ENCODE measurements around the gene FAM110A.
"Not testable (repeated sequence)": the region's sequence is repeated elsewhere in the genome, so short reads cannot be mapped to it uniquely, and the experiment has no call there.

FAM110A gene

GRCh38 chr20:833450-834150, at the start of gene FAM110A:
Gene FAM110A (plus strand): TSS chr20:833715. CDS start chr20:844805, 11,090 bp downstream.
- peak; percentile 96 for DNase-seq

- DNase-seq: no peak
Observed at GRCh38 chr20:787825-788224, 45.7 kb upstream of the FAM110A start.

- no peak for DNase-seq
Observed at GRCh38 chr20:791056-791455, 42.5 kb upstream of the FAM110A start.

- no peak for DNase-seq
Observed at GRCh38 chr20:792248-792647, 41.3 kb upstream of the FAM110A start.

GRCh38 chr20:796921-797320, 36.6 kb upstream of the FAM110A start:
- no peak for DNase-seq

GRCh38 chr20:798746-799145, 34.8 kb upstream of the FAM110A start:
- not testable (repeated sequence) for DNase-seq

- DNase-seq: not testable (repeated sequence)
Observed at GRCh38 chr20:800026-800425, 33.5 kb upstream of the FAM110A start.

GRCh38 chr20:801678-802077, 31.8 kb upstream of the FAM110A start:
- DNase-seq: no peak

GRCh38 chr20:805713-806112, 27.8 kb upstream of the FAM110A start:
- no peak for DNase-seq

- DNase-seq: not testable (repeated sequence)
Observed at GRCh38 chr20:811776-812434, 21.6 kb upstream of the FAM110A start.

GRCh38 chr20:812435-812814, 21.1 kb upstream of the FAM110A start:
- not testable (repeated sequence) for DNase-seq

GRCh38 chr20:813390-813789, 20.1 kb upstream of the FAM110A start:
- DNase-seq: no peak

GRCh38 chr20:815226-815625, 18.3 kb upstream of the FAM110A start:
- DNase-seq: no peak

GRCh38 chr20:815914-816606, 17.5 kb upstream of the FAM110A start:
- peak; percentile 79 for DNase-seq

- peak; percentile 52 for DNase-seq
Observed at GRCh38 chr20:818001-818664, 15.4 kb upstream of the FAM110A start.

- DNase-seq: peak; percentile 43
Observed at GRCh38 chr20:819680-820322, 13.7 kb upstream of the FAM110A start.

- no peak for DNase-seq
Observed at GRCh38 chr20:820323-820953, 13.1 kb upstream of the FAM110A start.

- DNase-seq: peak; percentile 44
Observed at GRCh38 chr20:821046-821730, 12.3 kb upstream of the FAM110A start.

- no peak for DNase-seq
Observed at GRCh38 chr20:821731-822065, 11.8 kb upstream of the FAM110A start.

- peak; percentile 37 for DNase-seq
Observed at GRCh38 chr20:822651-823573, 10.6 kb upstream of the FAM110A start.

- DNase-seq: no peak
Observed at GRCh38 chr20:823574-823902, 10.0 kb upstream of the FAM110A start.
